Coronary artery (tissue), 2 donors: ENCODE measurements around the gene PCGF3.

Experiments used
- DNase-seq: peaks from one replicate; pipeline ENCODE4 v3.0.0-alpha.2; 2017; ENCODE audit warnings: low spot score
- H3K27ac ChIP-seq, 2 donors: fragments of 200-600 bp; sonication (generic); one replicate each; pipeline ENCODE4 v1.5.1; 2016 to 2019
- H3K4me3 ChIP-seq: fragments of 200-600 bp; sonication (generic); 2 replicates; pipeline ENCODE4 v1.5.1; 2016; ENCODE audit warnings: mild to moderate bottlenecking, moderate library complexity
- TF ChIP-seq, protein P1 (sequence below): fragments of 200-600 bp; sonication (generic); IDR thresholded peaks from one replicate; pipeline ENCODE4 v1.5.1; 2019; ENCODE audit warnings: antibody characterized with exemption

Gene PCGF3

DNA sequence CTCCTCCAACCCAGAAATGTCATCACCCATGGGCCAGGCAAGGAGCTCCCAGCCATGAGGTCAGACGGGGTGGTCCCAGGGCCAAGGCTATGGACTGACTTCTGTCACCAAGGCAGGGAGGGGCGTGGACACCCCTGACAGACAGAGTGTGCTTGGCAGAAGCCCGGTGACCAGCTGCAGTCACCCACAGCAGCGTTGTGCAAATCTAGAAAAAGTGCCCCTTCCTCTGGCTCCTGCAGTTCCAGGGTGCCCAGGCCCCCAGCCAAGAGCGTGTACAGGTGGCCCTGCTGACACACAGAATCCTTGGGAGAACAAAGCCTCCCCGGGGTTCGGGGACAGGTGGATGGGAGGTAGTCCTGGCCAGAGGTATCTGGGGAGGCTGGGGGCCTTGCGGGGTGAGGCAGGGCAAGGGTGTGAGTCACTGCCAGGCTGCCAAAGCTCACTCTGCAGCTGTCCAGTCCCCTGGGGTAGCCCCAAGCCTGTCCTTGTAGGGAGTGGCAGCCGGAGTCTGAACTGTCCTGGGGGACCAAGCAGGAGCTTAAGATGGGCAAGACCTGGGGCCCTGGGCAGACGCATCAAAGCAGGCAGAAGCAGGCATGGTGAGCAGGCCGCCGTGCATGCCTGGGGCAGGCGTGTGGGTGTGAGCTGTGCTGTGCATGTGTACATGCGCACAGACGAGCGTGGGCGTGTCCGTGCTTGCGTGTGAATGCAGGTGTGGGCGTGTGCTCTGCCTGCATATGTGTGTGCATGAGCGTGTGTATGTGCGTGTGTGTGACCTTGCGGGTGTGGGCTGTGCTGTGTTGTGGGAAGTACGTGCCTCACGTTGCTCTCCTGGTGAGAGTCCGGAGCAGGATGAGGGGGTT, 28.0 kb upstream of the PCGF3 start:
- Histone ChIP-seq H3K4me3 (no peak overlapping the region), H3K27ac (no peak overlapping the region)
- no peak for DNase-seq
- TF ChIP-seq, protein P1, sequence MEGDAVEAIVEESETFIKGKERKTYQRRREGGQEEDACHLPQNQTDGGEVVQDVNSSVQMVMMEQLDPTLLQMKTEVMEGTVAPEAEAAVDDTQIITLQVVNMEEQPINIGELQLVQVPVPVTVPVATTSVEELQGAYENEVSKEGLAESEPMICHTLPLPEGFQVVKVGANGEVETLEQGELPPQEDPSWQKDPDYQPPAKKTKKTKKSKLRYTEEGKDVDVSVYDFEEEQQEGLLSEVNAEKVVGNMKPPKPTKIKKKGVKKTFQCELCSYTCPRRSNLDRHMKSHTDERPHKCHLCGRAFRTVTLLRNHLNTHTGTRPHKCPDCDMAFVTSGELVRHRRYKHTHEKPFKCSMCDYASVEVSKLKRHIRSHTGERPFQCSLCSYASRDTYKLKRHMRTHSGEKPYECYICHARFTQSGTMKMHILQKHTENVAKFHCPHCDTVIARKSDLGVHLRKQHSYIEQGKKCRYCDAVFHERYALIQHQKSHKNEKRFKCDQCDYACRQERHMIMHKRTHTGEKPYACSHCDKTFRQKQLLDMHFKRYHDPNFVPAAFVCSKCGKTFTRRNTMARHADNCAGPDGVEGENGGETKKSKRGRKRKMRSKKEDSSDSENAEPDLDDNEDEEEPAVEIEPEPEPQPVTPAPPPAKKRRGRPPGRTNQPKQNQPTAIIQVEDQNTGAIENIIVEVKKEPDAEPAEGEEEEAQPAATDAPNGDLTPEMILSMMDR = no peak

DNA sequence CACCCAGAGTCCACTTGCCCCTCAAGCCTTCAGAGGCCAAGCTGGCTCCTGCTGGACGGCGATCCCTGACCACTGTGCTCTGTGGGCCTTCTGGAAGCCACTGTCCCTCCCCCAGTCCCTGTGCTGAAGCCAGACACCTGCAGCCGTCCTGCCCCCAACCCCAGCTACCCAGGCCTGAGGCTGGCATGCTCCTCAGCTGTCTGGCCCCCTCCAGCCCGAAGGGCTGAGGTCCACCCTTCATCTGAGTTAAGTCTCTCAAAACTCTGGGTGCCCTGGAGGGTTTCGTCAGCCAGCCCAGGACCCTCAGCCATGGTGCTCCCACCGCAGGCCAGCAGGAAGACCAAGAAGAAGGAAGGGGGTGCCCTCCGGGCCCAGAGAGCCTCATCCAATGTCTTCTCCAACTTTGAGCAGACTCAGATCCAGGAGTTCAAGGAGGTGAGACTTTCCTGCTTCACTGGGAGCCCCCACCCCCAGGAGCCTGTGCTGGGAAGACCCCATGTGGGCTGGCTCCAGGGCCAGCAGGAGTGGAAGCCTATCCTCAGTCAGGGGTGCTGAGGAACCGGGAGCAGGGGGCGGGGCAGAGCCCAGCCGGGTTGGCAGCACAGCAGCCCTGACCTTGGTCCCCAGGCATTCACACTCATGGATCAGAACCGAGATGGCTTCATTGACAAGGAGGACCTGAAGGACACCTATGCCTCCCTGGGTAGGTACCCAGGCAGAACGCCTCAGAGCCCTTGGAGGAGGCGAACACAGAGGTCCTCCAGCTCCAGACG, 27.1 kb upstream of the PCGF3 start:
- no peak for DNase-seq
- TF ChIP-seq, protein P1 = no peak
- Histone ChIP-seq H3K27ac (no peak overlapping the region), H3K4me3 (no peak overlapping the region)

DNA sequence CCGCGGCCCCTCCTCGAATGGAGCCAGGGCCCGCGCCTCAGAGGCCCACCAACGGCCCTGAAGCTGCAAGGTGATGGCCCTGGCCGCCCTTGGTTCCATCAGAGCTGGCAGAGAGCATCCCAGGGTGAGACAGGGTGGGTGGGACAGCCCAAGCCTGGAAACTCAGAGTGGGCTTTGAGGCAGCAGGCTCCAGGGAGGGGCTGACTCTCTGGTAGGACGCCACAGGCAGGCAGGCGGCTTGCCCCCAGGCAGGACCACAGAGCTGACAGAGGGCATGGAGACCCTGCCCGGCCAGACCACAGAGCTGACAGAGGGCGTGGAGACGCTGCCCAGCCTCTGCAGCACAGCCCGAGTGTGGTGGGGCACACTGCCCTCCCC, 26.5 kb upstream of the PCGF3 start:
- TF ChIP-seq, protein P1 = no peak
- Histone ChIP-seq H3K4me3 (no peak overlapping the region), H3K27ac (no peak overlapping the region)

DNA sequence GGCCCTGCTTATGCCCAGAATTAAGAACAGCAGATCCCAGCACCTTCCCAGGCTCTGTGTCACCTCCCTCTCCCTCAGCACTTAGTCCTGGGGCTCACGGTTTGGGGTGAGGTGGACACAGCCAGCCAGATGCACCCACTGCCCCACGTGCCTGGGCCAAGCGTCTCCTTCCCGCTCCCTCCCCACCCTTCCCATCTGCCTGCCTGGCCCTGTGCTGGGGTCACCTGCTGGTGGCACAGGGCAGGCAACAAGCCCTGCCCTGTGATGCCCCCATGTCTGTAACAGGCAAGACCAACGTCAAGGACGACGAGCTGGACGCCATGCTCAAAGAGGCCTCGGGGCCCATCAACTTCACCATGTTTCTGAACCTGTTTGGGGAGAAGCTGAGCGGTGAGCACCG, 26.0 kb upstream of the PCGF3 start:
- DNase-seq = no peak
- TF ChIP-seq, protein P1 = no peak
- no peak overlapping the region for H3K27ac ChIP-seq

More for the DNA sequence above, 26.5 kb upstream of the PCGF3 start:
- no peak for DNase-seq

DNA sequence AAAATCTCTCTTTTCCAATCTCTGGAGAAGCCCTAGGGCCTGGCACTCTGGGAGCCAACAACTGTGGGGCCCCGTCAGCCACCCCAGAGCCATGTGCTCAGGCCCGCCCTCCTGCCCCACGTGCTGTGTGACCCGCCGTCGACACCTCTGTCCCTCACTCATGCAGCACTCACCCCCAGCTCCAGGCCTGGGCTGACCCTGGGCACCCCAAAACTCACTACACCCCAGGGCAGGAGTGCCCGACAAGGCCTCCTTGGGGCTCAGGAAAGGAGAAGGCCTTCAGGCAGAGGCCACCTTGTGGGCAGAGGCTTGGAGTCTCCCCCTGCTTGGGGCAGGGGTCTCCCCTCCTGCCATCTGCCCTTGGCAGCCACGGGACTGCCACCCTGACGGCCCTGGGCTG, 25.5 kb upstream of the PCGF3 start:
- TF ChIP-seq, protein P1 = no peak
- Histone ChIP-seq H3K27ac (no peak overlapping the region), H3K4me3 (no peak overlapping the region)
- no peak for DNase-seq

More for the DNA sequence above, 26.0 kb upstream of the PCGF3 start:
- no peak overlapping the region for H3K4me3 ChIP-seq

DNA sequence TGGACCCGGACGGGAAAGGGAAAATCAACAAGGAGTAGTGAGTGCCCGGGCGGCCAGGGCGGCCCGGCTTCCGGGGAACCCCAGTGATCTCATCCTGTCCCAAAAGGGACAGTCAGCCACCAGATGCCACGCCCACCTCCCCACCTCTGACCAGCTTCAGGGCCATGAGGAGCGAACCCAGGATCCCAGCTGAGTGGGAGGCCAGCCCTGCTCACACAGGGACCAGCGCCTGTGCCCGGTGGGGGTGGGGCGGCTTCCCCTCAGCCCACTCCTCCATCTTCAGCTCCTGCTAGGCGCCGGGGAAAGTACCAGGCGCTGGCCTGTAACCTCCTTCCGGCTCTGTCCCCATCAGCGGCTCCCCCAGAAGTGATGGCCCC, 25.1 kb upstream of the PCGF3 start:
- H3K27ac ChIP-seq = no peak overlapping the region
- no peak for DNase-seq

More for the DNA sequence above, 25.1 kb upstream of the PCGF3 start:
- peak overlapping the region; percentile 73 for H3K4me3 ChIP-seq
- TF ChIP-seq, protein P1 = no peak
